HepG2 (cell line): ENCODE data around the gene SYT8. TPM values are rescaled to one million over a fixed set of nuclear protein-coding genes. Genes with fewer than 3 reads are reported as not detected.

Experiments used
- SPEN ChIP-seq: sonication (generic); formaldehyde crosslinking; IDR thresholded peaks from 2 replicates; pipeline ENCODE4 v1.5.1; 2020; ENCODE audit warnings: low read depth, mild to moderate bottlenecking, missing genetic modification reagents
- ZNF256 ChIP-seq: sonication (generic); formaldehyde crosslinking; conservative IDR thresholded peaks from 2 replicates; pipeline ENCODE4 v1.4.0; 2020; ENCODE audit warnings: missing genetic modification reagents
- polyA plus RNA-seq, 8 experiments: library from polyadenylated mRNA; depleted of rRNA in 3 of 8; stranded (reverse) in 7 of 8; unstranded in 1 of 8; fragments of >200 nt; fragmentation: Illumina TruSeq in 4 of 8; extraction: Trizol in 4 of 8; gene quantifications; 2 replicates each; pipeline versions ENCODE4 v1.2.1 to v1.2.3, GENCODE V29; 2011 to 2016; ENCODE audit warnings: low read depth in 4 of 8, missing spikeins in 1 of 8, mixed read lengths in 1 of 8; ENCODE audit not compliant: insufficient read depth in 1 of 8
- total RNA-seq, 5 experiments: library from RNA; depleted of rRNA; stranded (reverse); fragments of >200 nt; fragmentation: Illumina TruSeq; extraction: Trizol; gene quantifications; 2 replicates each; pipeline ENCODE4 v1.2.3, GENCODE V29; 2016; ENCODE audit warnings: low read depth in 1 of 5
- TF ChIP-seq, protein P1 (sequence below), 2 experiments: sonication (generic) in 1 of 2; formaldehyde crosslinking in 1 of 2; IDR thresholded peaks; 2 replicates each; pipeline versions ENCODE4 v1.4.0 to v1.6.1; 2016 to 2020; ENCODE audit warnings: borderline replicate concordance in 1 of 2, low read depth in 1 of 2, mild to moderate bottlenecking in 1 of 2, missing genetic modification reagents in 1 of 2
- TF ChIP-seq, protein P2 (sequence below): sonication (generic); formaldehyde crosslinking; IDR thresholded peaks from 2 replicates; pipeline ENCODE4 v1.4.0; 2020; ENCODE audit warnings: missing genetic modification reagents

Gene SYT8
- total and polyA plus RNA-seq, 2 of the 13 experiments (the other 11 are each of a cell fraction or from before 2014, with no cell fraction given), result 0.60 to 2.3 TPM

DNA sequence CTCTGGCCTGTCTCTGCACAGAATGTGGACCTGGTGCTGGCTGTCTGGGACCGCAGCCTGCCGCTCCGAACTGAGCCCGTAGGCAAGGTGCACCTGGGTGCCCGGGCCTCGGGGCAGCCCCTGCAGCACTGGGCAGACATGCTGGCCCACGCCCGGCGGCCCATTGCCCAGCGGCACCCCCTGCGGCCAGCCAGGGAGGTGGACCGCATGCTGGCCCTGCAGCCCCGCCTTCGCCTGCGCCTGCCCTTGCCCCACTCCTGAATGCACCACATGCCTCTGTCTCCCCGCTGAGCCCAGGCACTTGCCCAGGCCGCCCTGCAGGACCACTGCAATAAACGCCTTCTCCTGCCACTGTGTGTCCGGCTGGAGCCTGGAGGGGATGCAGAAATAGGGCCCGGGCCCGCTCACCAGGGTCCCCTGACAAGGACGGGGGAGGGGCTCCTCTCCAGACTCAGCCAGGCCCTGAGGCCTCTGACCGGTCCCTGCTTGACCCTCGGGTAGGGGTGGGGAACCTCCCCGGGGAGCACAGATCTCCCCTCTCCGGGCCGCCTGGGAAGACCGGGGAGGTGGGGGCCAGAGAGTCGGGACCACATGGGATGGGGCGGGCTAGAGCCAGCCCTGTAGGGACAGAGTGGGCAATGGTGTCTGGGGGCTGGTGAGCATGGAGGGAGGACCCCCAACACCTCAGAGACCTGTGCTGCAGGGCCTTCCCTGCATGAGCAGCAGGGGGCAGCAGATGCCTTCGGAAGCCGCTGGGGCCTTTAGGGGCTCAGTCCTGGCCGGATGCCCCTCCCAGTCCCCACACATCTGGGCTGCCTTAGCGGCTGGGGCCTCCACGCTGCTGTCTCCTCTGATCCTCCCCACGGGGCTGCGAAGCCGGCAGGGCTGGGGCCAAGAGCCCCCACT, 2.6 kb downstream of the SYT8 start (continued):
- TF ChIP-seq, protein P1, sequence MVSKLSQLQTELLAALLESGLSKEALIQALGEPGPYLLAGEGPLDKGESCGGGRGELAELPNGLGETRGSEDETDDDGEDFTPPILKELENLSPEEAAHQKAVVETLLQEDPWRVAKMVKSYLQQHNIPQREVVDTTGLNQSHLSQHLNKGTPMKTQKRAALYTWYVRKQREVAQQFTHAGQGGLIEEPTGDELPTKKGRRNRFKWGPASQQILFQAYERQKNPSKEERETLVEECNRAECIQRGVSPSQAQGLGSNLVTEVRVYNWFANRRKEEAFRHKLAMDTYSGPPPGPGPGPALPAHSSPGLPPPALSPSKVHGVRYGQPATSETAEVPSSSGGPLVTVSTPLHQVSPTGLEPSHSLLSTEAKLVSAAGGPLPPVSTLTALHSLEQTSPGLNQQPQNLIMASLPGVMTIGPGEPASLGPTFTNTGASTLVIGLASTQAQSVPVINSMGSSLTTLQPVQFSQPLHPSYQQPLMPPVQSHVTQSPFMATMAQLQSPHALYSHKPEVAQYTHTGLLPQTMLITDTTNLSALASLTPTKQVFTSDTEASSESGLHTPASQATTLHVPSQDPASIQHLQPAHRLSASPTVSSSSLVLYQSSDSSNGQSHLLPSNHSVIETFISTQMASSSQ (IDR thresholded peaks at IDR 0.05; ENCODE audit: low read depth), result no peak
- TF ChIP-seq, protein P1 (CRISPR knock-in tag; IDR thresholded peaks at IDR 0.05; ENCODE audit: borderline replicate concordance), result 0 out of 2 replicates have a peak, but pooled peaks have one; percentile 12
- TF ChIP-seq SPEN (CRISPR knock-in tag), result peak; percentile 55
- no peak for TF ChIP-seq ZNF256 (CRISPR knock-in tag)
- TF ChIP-seq, protein P2, sequence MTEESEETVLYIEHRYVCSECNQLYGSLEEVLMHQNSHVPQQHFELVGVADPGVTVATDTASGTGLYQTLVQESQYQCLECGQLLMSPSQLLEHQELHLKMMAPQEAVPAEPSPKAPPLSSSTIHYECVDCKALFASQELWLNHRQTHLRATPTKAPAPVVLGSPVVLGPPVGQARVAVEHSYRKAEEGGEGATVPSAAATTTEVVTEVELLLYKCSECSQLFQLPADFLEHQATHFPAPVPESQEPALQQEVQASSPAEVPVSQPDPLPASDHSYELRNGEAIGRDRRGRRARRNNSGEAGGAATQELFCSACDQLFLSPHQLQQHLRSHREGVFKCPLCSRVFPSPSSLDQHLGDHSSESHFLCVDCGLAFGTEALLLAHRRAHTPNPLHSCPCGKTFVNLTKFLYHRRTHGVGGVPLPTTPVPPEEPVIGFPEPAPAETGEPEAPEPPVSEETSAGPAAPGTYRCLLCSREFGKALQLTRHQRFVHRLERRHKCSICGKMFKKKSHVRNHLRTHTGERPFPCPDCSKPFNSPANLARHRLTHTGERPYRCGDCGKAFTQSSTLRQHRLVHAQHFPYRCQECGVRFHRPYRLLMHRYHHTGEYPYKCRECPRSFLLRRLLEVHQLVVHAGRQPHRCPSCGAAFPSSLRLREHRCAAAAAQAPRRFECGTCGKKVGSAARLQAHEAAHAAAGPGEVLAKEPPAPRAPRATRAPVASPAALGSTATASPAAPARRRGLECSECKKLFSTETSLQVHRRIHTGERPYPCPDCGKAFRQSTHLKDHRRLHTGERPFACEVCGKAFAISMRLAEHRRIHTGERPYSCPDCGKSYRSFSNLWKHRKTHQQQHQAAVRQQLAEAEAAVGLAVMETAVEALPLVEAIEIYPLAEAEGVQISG, result peak; percentile 68
- TF ChIP-seq, all 625 proteins: peak for 66
